Retinal pigment epithelial cell (primary cell): ENCODE data around the gene XBP1.

Experiments
- DNase-seq: peaks from one replicate; pipeline ENCODE4 v3.0.0-alpha.2; 2010; ENCODE audit warnings: low read depth
- H3K4me3 ChIP-seq: 2 replicates; pipeline ENCODE4 v1.5.1; 2011; ENCODE audit warnings: mild to moderate bottlenecking, low read length, control low read depth, moderate library complexity
- CTCF ChIP-seq: conservative IDR thresholded peaks from 2 replicates; pipeline ENCODE4 v1.5.1; 2011; ENCODE audit warnings: low read depth, low read length, control low read depth, inconsistent platforms

XBP1 gene

GRCh38 chr22:28835630-28836189 lies 35.3 kb upstream of the XBP1 start:
- no peak overlapping the region for H3K4me3 ChIP-seq
- TF ChIP-seq CTCF = no peak
- DNase-seq = no peak

GRCh38 chr22:28833276-28833923 lies 33.0 kb upstream of the XBP1 start:
- no peak for DNase-seq
- no peak overlapping the region for H3K4me3 ChIP-seq
- TF ChIP-seq CTCF = no peak

GRCh38 chr22:28832731-28833130 lies 32.4 kb upstream of the XBP1 start:
- TF ChIP-seq CTCF = no peak
- no peak for DNase-seq
- H3K4me3 ChIP-seq = no peak overlapping the region

GRCh38 chr22:28831140-28832072 lies 31.0 kb upstream of the XBP1 start:
- H3K4me3 ChIP-seq = no peak overlapping the region
- DNase-seq = no peak
- TF ChIP-seq CTCF = no peak

GRCh38 chr22:28830441-28830840 lies 30.1 kb upstream of the XBP1 start:
- TF ChIP-seq CTCF = no peak
- DNase-seq = no peak

GRCh38 chr22:28829358-28830181 lies 29.2 kb upstream of the XBP1 start:
- peak; percentile 97 for TF ChIP-seq CTCF
- no peak for DNase-seq
- no peak overlapping the region for H3K4me3 ChIP-seq

More at GRCh38 chr22:28830441-28830840, 30.1 kb upstream of the XBP1 start:
- H3K4me3 ChIP-seq = no peak overlapping the region
